Hepatocyte (in vitro differentiated cells): Measurements from ENCODE around the gene MYO3B. TPM values are rescaled to one million over a fixed set of nuclear protein-coding genes. Genes with fewer than 3 reads are reported as not detected.

ENCODE experiments used
- DNase-seq: peaks from one replicate; pipeline ENCODE4 v3.0.0-alpha.2; 2016; ENCODE audit warnings: low spot score
- H2AFZ ChIP-seq: fragments of 200-600 bp; sonication (generic); 2 replicates; pipeline ENCODE4 v1.6.0; 2016; ENCODE audit warnings: antibody characterized with exemption, mild to moderate bottlenecking
- H3K27ac ChIP-seq: fragments of 200-600 bp; sonication (generic); 2 replicates; pipeline ENCODE4 v1.5.1; 2016; ENCODE audit warnings: mild to moderate bottlenecking
- H3K27me3 ChIP-seq: fragments of 200-600 bp; sonication (generic); 2 replicates; pipeline ENCODE4 v1.6.1; 2016
- H3K36me3 ChIP-seq: fragments of 200-600 bp; sonication (generic); replicated peaks from 2 replicates; pipeline ENCODE4 v1.5.1; 2016; ENCODE audit warnings: low read depth; ENCODE audit not compliant: insufficient read depth
- H3K4me1 ChIP-seq: fragments of 200-600 bp; sonication (generic); 2 replicates; pipeline ENCODE4 v1.5.1; 2016; ENCODE audit warnings: mild to moderate bottlenecking, moderate library complexity; ENCODE audit not compliant: insufficient read depth
- H3K4me2 ChIP-seq: fragments of 200-600 bp; sonication (generic); 2 replicates; pipeline ENCODE4 v1.6.0; 2016
- H3K4me3 ChIP-seq: fragments of 200-600 bp; sonication (generic); 2 replicates; pipeline ENCODE4 v1.5.1; 2016; ENCODE audit warnings: mild to moderate bottlenecking
- H3K79me2 ChIP-seq: fragments of 200-600 bp; sonication (generic); 2 replicates; pipeline ENCODE4 v1.6.0; 2017; ENCODE audit warnings: mild to moderate bottlenecking
- H3K9me2 ChIP-seq: fragments of 200-600 bp; sonication (generic); replicated peaks from 2 replicates; pipeline ENCODE4 v1.6.0; 2017; ENCODE audit warnings: mild to moderate bottlenecking; ENCODE audit not compliant: insufficient read depth
- H3K9me3 ChIP-seq: fragments of 200-600 bp; sonication (generic); 2 replicates; pipeline ENCODE4 v1.5.1; 2016; ENCODE audit warnings: low read depth, mild to moderate bottlenecking
- H4K20me1 ChIP-seq: fragments of 200-600 bp; sonication (generic); 2 replicates; pipeline ENCODE4 v1.6.0; 2016; ENCODE audit warnings: mild to moderate bottlenecking; ENCODE audit not compliant: insufficient read depth, poor library complexity, severe bottlenecking
- CTCF ChIP-seq: fragments of 200-600 bp; sonication (generic); IDR thresholded peaks from 2 replicates; pipeline ENCODE4 v1.5.1; 2016; ENCODE audit warnings: antibody characterized with exemption, mild to moderate bottlenecking; ENCODE audit not compliant: poor library complexity
- EZH2 ChIP-seq: fragments of 200-600 bp; sonication (generic); IDR thresholded peaks from 2 replicates; pipeline ENCODE4 v1.6.1; 2016; ENCODE audit warnings: antibody characterized with exemption, mild to moderate bottlenecking, borderline replicate concordance
- EZH2phosphoT487 ChIP-seq: fragments of 200-600 bp; sonication (generic); IDR thresholded peaks from one replicate; pipeline ENCODE4 v1.6.1; 2018; ENCODE audit warnings: antibody characterized with exemption, mild to moderate bottlenecking, low read depth, moderate library complexity; ENCODE audit not compliant: unreplicated experiment, severe bottlenecking
- WGBS: methylation state at CpG from one replicate; pipeline ENCODE4 v1.1.6; 2016; ENCODE audit warnings: low lambda C conversion rate; ENCODE audit errors: missing lambda C conversion rate; 5-methylcytosine and 5-hydroxymethylcytosine counted together
- polyA plus RNA-seq: library from polyadenylated mRNA; unstranded; fragments of >200 nt; fragmentation: Nextera tagmentation; extraction: Ambion mirVana; gene quantifications from 2 replicates; pipeline ENCODE4 v1.2.1, GENCODE V29; 2016
- total RNA-seq: library from RNA; depleted of rRNA; stranded (reverse); fragments of >200 nt; gene quantifications from 2 replicates; pipeline ENCODE4 v1.2.3, GENCODE V29; 2014

MYO3B gene
- total and polyA plus RNA-seq, 2 experiments from 2014 or later, result 0.63 to 1.1 TPM

- no peaks in the 10 kb centered on the region for H3K27me3 ChIP-seq
- H2AFZ ChIP-seq, result no peak overlapping the region
- H3K4me1 ChIP-seq, result peaks cover 6% of the 10 kb centered on the region
- WGBS, result 27% methylated on average over 5 of the region's 5 CpGs
- TF ChIP-seq EZH2phosphoT487 (no peak), CTCF (no peak), EZH2 (no peak)
- H4K20me1 ChIP-seq, result no peaks in the 10 kb centered on the region
- DNase-seq, result no peak
- no peak overlapping the region for H3K27ac ChIP-seq
- H3K4me3 ChIP-seq, result no peak overlapping the region
- no peaks in the 10 kb centered on the region for H3K79me2 ChIP-seq
- no peak overlapping the region for H3K4me2 ChIP-seq
- no peaks in the 10 kb centered on the region for H3K36me3 ChIP-seq
- no peaks in the 10 kb centered on the region for H3K9me2 ChIP-seq
- no peaks in the 10 kb centered on the region for H3K9me3 ChIP-seq
Measured at GRCh38 chr2:170498619-170499018, 320.7 kb downstream of the MYO3B start.

DNA sequence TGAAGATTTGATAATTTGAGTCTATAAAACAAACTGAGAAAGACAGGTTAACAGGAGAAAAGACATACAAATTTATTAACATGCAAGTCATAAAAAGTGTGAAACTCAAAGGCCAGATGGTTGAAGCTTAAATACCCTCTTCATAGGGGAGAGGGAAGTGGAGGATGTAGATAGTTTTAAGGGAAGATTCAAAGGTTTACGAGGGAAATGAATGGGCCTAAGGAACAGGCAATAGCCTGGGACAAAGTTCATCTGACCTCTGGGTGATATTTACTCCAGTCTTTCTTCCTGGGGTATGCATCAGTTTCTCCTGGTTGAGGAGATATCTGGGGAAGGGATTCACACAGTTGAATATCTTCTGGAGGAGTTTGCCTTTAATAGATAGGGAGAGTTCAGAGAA is 322.2 kb downstream of the MYO3B start:
- Histone ChIP-seq H3K27ac (peak overlapping the region; percentile 39), H2AFZ (no peak overlapping the region)
- TF ChIP-seq CTCF (no peak), EZH2 (no peak), EZH2phosphoT487 (no peak)

GRCh38 chr2:170500770-170501169 is 322.8 kb downstream of the MYO3B start:
- H3K36me3 ChIP-seq, result no peaks in the 10 kb centered on the region
- DNase-seq, result peak; percentile 16
- no peak overlapping the region for H2AFZ ChIP-seq
- peaks cover 19% of the 10 kb centered on the region for H3K4me1 ChIP-seq
- no peaks in the 10 kb centered on the region for H3K79me2 ChIP-seq
- no peak overlapping the region for H3K4me3 ChIP-seq
- no peaks in the 10 kb centered on the region for H3K9me3 ChIP-seq
- peak overlapping the region; percentile 29 for H3K27ac ChIP-seq
- H4K20me1 ChIP-seq, result no peaks in the 10 kb centered on the region
- TF ChIP-seq CTCF (no peak), EZH2 (no peak), EZH2phosphoT487 (no peak)
- WGBS, result 44% methylated on average over 5 of the region's 5 CpGs
- H3K27me3 ChIP-seq, result no peaks in the 10 kb centered on the region
- H3K4me2 ChIP-seq, result no peak overlapping the region
- H3K9me2 ChIP-seq, result no peaks in the 10 kb centered on the region

More for the DNA sequence above, 322.2 kb downstream of the MYO3B start:
- Histone ChIP-seq H3K4me2 (no peak overlapping the region), H3K9me3 (no peaks in the 10 kb centered on the region), H3K4me1 (peaks cover 13% of the 10 kb centered on the region), H3K4me3 (no peak overlapping the region), H4K20me1 (no peaks in the 10 kb centered on the region), H3K9me2 (no peaks in the 10 kb centered on the region), H3K36me3 (no peaks in the 10 kb centered on the region), H3K79me2 (no peaks in the 10 kb centered on the region), H3K27me3 (no peaks in the 10 kb centered on the region)
- WGBS, result 27% methylated on average over 1 of the region's 1 CpG
- no peak for DNase-seq
